ENCODE measurements around the gene ZNF296.

The ZNF296 gene

DNA sequence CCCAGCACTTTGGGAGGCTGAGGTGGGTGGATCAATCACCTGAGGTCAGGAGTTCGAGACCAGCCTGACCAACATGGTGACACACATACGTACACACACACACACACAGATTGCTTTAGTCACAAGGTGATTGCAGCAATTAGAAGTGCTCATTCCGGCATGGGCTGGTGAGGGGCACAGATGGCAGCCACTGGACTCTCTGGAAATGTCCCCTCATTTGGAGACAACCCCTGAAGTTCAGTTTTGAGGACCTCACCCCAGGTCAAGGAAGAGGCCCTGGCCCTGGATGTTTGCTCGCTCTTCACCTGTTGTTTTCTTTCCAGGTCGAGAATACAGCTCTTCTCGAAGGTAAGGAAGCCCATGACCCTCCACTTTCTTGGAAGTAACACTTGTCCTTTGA lies 6.1 kb downstream of the ZNF296 start:
- Histone ChIP-seq H3K9me3 (replicated peaks; ENCODE audit: insufficient read depth, low read length) (no peaks in the 10 kb centered on the region), H4K20me1 (ENCODE audit: insufficient read depth, low read length) (peaks cover 18% of the 10 kb centered on the region; the same call in 1 of the 2 replicates), H3K4me3 (ENCODE audit: low read length) (no peak overlapping the region), H3F3A (ENCODE audit: insufficient read depth, low read length) (peaks cover 24% of the 10 kb centered on the region), H3K27me3 (replicated peaks; ENCODE audit: insufficient read depth, low read length) (no peaks in the 10 kb centered on the region), H3K9me2 (replicated peaks; ENCODE audit: insufficient read depth, low read length) (no peaks in the 10 kb centered on the region), H3K36me3 (replicated peaks; ENCODE audit: insufficient read depth, low read length) (peaks cover 12% of the 10 kb centered on the region), H3K27ac (ENCODE audit: low read length) (no peak overlapping the region), H2AFZ (ENCODE audit: low read length) (no peak overlapping the region), H3K79me2 (ENCODE audit: low read length) (peaks cover 57% of the 10 kb centered on the region), H3K4me1 (ENCODE audit: low read length) (peaks cover 6% of the 10 kb centered on the region), H3K9ac (ENCODE audit: low read length) (no peak overlapping the region), H3K4me2 (ENCODE audit: low read depth, low read length) (no peak overlapping the region)
- DNase-seq: no peak
- TF ChIP-seq, protein P1, sequence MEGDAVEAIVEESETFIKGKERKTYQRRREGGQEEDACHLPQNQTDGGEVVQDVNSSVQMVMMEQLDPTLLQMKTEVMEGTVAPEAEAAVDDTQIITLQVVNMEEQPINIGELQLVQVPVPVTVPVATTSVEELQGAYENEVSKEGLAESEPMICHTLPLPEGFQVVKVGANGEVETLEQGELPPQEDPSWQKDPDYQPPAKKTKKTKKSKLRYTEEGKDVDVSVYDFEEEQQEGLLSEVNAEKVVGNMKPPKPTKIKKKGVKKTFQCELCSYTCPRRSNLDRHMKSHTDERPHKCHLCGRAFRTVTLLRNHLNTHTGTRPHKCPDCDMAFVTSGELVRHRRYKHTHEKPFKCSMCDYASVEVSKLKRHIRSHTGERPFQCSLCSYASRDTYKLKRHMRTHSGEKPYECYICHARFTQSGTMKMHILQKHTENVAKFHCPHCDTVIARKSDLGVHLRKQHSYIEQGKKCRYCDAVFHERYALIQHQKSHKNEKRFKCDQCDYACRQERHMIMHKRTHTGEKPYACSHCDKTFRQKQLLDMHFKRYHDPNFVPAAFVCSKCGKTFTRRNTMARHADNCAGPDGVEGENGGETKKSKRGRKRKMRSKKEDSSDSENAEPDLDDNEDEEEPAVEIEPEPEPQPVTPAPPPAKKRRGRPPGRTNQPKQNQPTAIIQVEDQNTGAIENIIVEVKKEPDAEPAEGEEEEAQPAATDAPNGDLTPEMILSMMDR (IDR thresholded peaks at IDR 0.05; ENCODE audit: low read length): no peak
- no peak for TF ChIP-seq EZH2phosphoT487 (IDR thresholded peaks at IDR 0.05; ENCODE audit: low read length)
- no peak for TF ChIP-seq EZH2 (optimal IDR thresholded peaks at IDR 0.05; ENCODE audit: low read depth, low read length)

DNA sequence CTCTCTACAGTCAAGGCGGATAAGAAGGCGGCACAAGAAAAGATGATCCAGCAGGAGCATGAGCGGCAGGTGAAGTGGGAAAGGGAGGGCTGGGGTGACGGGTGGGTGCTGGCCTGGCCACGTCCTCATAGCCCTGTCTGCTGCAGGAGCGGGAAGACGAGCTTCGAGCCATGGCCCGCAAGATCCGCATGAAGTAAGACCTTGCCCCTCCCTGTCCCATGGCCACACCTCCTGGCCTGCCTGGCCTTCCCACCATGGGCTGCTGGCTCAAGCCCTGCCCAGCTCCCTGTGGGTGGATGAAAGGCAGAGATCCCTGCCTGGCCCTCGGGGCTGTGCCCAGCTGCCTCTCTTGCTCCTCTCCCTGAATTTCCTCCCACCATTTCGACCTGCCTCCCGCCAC lies 7.2 kb downstream of the ZNF296 start:
- Histone ChIP-seq H4K20me1 (ENCODE audit: insufficient read depth, low read length) (peaks cover 18% of the 10 kb centered on the region; the same call in 1 of the 2 replicates), H3K4me2 (ENCODE audit: low read depth, low read length) (no peak overlapping the region), H3K4me1 (ENCODE audit: low read length) (no peaks in the 10 kb centered on the region), H3K9ac (ENCODE audit: low read length) (no peak overlapping the region), H3K4me3 (ENCODE audit: low read length) (no peak overlapping the region), H3K9me3 (replicated peaks; ENCODE audit: insufficient read depth, low read length) (no peaks in the 10 kb centered on the region), H3F3A (ENCODE audit: insufficient read depth, low read length) (peaks cover 14% of the 10 kb centered on the region), H3K27ac (ENCODE audit: low read length) (no peak overlapping the region), H3K27me3 (replicated peaks; ENCODE audit: insufficient read depth, low read length) (no peaks in the 10 kb centered on the region), H3K9me2 (replicated peaks; ENCODE audit: insufficient read depth, low read length) (no peaks in the 10 kb centered on the region), H3K36me3 (replicated peaks; ENCODE audit: insufficient read depth, low read length) (peaks cover 12% of the 10 kb centered on the region), H3K79me2 (ENCODE audit: low read length) (peaks cover 50% of the 10 kb centered on the region), H2AFZ (ENCODE audit: low read length) (no peak overlapping the region)
- DNase-seq: no peak
- TF ChIP-seq EZH2phosphoT487 (IDR thresholded peaks at IDR 0.05; ENCODE audit: low read length) (no peak), EZH2 (optimal IDR thresholded peaks at IDR 0.05; ENCODE audit: low read depth, low read length) (no peak)
- TF ChIP-seq, protein P1 (IDR thresholded peaks at IDR 0.05; ENCODE audit: low read length): no peak

DNA sequence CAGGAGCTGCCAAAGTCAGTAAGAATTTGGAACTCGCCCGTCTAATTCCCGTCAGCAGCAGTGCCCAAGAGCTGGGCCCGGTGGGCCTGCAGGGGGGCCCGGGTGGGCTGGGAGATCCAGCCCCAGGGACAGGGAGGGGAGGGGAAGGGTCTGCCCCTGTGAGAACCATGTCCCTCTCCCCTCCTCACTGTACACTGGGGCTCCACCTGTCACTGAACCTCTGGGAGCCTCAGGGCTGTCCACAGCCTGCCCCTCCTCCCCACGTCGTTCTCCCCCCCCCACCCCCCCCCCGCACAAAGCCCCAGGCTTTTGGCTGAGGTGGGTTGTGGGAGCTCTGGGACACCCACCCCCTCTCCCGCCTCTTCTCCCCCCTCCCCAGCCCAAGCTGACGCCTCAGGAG lies 8.2 kb downstream of the ZNF296 start:
- Histone ChIP-seq H3K9me3 (replicated peaks; ENCODE audit: insufficient read depth, low read length) (no peaks in the 10 kb centered on the region), H3K27me3 (replicated peaks; ENCODE audit: insufficient read depth, low read length) (no peaks in the 10 kb centered on the region), H3K4me3 (ENCODE audit: low read length) (no peak overlapping the region), H3K36me3 (replicated peaks; ENCODE audit: insufficient read depth, low read length) (peaks cover 12% of the 10 kb centered on the region), H3K9ac (ENCODE audit: low read length) (no peak overlapping the region), H3K9me2 (replicated peaks; ENCODE audit: insufficient read depth, low read length) (no peaks in the 10 kb centered on the region), H3K27ac (ENCODE audit: low read length) (no peak overlapping the region), H4K20me1 (ENCODE audit: insufficient read depth, low read length) (peaks cover 18% of the 10 kb centered on the region; the same call in 1 of the 2 replicates), H3K4me1 (ENCODE audit: low read length) (no peaks in the 10 kb centered on the region), H3F3A (ENCODE audit: insufficient read depth, low read length) (peaks cover 14% of the 10 kb centered on the region), H2AFZ (ENCODE audit: low read length) (no peak overlapping the region), H3K79me2 (ENCODE audit: low read length) (peaks cover 46% of the 10 kb centered on the region), H3K4me2 (ENCODE audit: low read depth, low read length) (no peak overlapping the region)
- no peak for DNase-seq
- TF ChIP-seq EZH2phosphoT487 (IDR thresholded peaks at IDR 0.05; ENCODE audit: low read length) (no peak), EZH2 (optimal IDR thresholded peaks at IDR 0.05; ENCODE audit: low read depth, low read length) (no peak)

- Histone ChIP-seq H2AFZ (ENCODE audit: low read length) (no peak overlapping the region), H3K4me1 (ENCODE audit: low read length) (no peaks in the 10 kb centered on the region), H3K9me2 (replicated peaks; ENCODE audit: insufficient read depth, low read length) (no peaks in the 10 kb centered on the region), H3K4me2 (ENCODE audit: low read depth, low read length) (no peak overlapping the region), H4K20me1 (ENCODE audit: insufficient read depth, low read length) (peaks cover 14% of the 10 kb centered on the region; the same call in 1 of the 2 replicates), H3K4me3 (ENCODE audit: low read length) (no peak overlapping the region), H3K9ac (ENCODE audit: low read length) (no peak overlapping the region), H3K36me3 (replicated peaks; ENCODE audit: insufficient read depth, low read length) (peaks cover 7% of the 10 kb centered on the region), H3K27me3 (replicated peaks; ENCODE audit: insufficient read depth, low read length) (no peaks in the 10 kb centered on the region), H3F3A (ENCODE audit: insufficient read depth, low read length) (peaks cover 14% of the 10 kb centered on the region), H3K79me2 (ENCODE audit: low read length) (peaks cover 37% of the 10 kb centered on the region), H3K27ac (ENCODE audit: low read length) (no peak overlapping the region), H3K9me3 (replicated peaks; ENCODE audit: insufficient read depth, low read length) (no peaks in the 10 kb centered on the region)
- DNase-seq: no peak
- TF ChIP-seq EZH2phosphoT487 (IDR thresholded peaks at IDR 0.05; ENCODE audit: low read length) (no peak), EZH2 (optimal IDR thresholded peaks at IDR 0.05; ENCODE audit: low read depth, low read length) (no peak)
- TF ChIP-seq, protein P1 (IDR thresholded peaks at IDR 0.05; ENCODE audit: low read length): no peak
Measured at GRCh38 chr19:45066921-45067661, 9.2 kb downstream of the ZNF296 start.

All from MM.1S (cell line).